Stimulated activated CD8-positive, alpha-beta memory T cell treated with anti-CD3 and anti-CD28 coated beads, Interleukin-7, amount 100 ng/mL, for 48 hours (primary cell): ENCODE results near the gene NRROS.

Source experiments
- DNase-seq, 2 donors: peaks; one replicate each; pipeline ENCODE4 v3.0.0-alpha.2; 2020; ENCODE audit warnings: low read depth in 1 of 2; ENCODE audit errors: extremely low read depth in 1 of 2

NRROS gene

GRCh38 chr3:196677353-196677752, 37.9 kb downstream of the NRROS start:
- no peak for DNase-seq

GRCh38 chr3:196677931-196678330, 38.4 kb downstream of the NRROS start:
- no peak for DNase-seq

GRCh38 chr3:196684548-196685407, 45.3 kb downstream of the NRROS start:
- DNase-seq, result peak; percentile 50 to 61

- no peak for DNase-seq
These were observed 46.9 kb downstream of the NRROS start for GRCh38 chr3:196686436-196686835.

GRCh38 chr3:196688349-196688748, 48.9 kb downstream of the NRROS start:
- no peak for DNase-seq

GRCh38 chr3:196689941-196690660, 50.6 kb downstream of the NRROS start:
- no peak for DNase-seq

- no peak for DNase-seq
These were observed 51.9 kb downstream of the NRROS start for GRCh38 chr3:196691386-196691785.

GRCh38 chr3:196694202-196694638, 54.7 kb downstream of the NRROS start:
- DNase-seq, result no peak

- DNase-seq, result no peak
These were observed 55.7 kb downstream of the NRROS start for GRCh38 chr3:196694941-196695848.

GRCh38 chr3:196695849-196696226, 56.3 kb downstream of the NRROS start:
- no peak for DNase-seq

GRCh38 chr3:196697270-196697669, 57.8 kb downstream of the NRROS start:
- no peak for DNase-seq

GRCh38 chr3:196699749-196700148, 60.3 kb downstream of the NRROS start:
- DNase-seq, result no peak

GRCh38 chr3:196700801-196701200, 61.3 kb downstream of the NRROS start:
- no peak for DNase-seq

- no peak for DNase-seq
These were observed 66.8 kb downstream of the NRROS start for GRCh38 chr3:196706327-196706726.

GRCh38 chr3:196706731-196707130, 67.2 kb downstream of the NRROS start:
- no peak for DNase-seq

- no peak for DNase-seq
These were observed 68.1 kb downstream of the NRROS start for GRCh38 chr3:196707566-196707965.

- DNase-seq, result no peak
These were observed 69.0 kb downstream of the NRROS start for GRCh38 chr3:196708467-196708866.
